ENCODE measurements around the gene GLTPD2.

DNA sequence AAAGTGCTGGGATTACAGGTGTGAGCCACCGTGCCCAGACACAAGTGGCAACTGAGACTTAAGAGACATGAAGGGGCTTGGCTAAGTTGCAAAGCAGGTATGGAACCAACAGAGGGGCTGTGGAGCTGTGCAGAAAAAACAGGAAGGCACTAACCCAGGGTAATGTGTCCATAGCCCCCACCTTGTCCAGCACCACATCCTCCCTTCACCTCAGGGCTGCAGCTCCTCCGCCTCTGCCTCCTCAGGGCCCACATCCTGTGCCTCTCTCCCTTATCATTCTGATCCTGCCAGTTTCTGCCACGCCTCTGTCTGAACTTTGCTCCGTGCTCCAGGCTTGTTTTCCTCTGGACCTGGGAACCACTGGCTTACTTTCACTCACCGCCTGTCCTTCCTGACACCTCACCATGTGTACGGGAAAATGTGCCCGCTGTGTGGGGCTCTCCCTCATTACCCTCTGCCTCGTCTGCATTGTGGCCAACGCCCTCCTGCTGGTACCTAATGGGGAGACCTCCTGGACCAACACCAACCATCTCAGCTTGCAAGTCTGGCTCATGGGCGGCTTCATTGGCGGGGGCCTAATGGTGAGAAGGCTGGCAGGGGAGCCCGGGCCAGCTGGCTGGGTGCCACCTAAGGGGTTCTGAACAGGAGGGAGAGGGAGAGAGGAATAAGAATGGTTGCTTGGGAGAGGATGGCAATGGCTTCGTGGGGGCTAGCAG lies 17.1 kb upstream of the GLTPD2 start, which contains the start of gene TM4SF5:
- TF ChIP-seq POLR2A (IDR thresholded peaks at IDR 0.05): no peak
- TF ChIP-seq, protein P1, sequence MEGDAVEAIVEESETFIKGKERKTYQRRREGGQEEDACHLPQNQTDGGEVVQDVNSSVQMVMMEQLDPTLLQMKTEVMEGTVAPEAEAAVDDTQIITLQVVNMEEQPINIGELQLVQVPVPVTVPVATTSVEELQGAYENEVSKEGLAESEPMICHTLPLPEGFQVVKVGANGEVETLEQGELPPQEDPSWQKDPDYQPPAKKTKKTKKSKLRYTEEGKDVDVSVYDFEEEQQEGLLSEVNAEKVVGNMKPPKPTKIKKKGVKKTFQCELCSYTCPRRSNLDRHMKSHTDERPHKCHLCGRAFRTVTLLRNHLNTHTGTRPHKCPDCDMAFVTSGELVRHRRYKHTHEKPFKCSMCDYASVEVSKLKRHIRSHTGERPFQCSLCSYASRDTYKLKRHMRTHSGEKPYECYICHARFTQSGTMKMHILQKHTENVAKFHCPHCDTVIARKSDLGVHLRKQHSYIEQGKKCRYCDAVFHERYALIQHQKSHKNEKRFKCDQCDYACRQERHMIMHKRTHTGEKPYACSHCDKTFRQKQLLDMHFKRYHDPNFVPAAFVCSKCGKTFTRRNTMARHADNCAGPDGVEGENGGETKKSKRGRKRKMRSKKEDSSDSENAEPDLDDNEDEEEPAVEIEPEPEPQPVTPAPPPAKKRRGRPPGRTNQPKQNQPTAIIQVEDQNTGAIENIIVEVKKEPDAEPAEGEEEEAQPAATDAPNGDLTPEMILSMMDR (IDR thresholded peaks at IDR 0.05): no peak

Data from thyroid gland (tissue), 4 donors.